ENCODE results near the gene HDDC3. TPM values are rescaled to one million over a fixed set of nuclear protein-coding genes. Genes with fewer than 3 reads are reported as not detected.

Gene HDDC3
- total and polyA plus RNA-seq, 9 of the 15 experiments (the other 6 are each of a cell fraction or from before 2014, with no cell fraction given): 14.9 to 55.8 (median 36.9) TPM

- TF ChIP-seq, protein P1, sequence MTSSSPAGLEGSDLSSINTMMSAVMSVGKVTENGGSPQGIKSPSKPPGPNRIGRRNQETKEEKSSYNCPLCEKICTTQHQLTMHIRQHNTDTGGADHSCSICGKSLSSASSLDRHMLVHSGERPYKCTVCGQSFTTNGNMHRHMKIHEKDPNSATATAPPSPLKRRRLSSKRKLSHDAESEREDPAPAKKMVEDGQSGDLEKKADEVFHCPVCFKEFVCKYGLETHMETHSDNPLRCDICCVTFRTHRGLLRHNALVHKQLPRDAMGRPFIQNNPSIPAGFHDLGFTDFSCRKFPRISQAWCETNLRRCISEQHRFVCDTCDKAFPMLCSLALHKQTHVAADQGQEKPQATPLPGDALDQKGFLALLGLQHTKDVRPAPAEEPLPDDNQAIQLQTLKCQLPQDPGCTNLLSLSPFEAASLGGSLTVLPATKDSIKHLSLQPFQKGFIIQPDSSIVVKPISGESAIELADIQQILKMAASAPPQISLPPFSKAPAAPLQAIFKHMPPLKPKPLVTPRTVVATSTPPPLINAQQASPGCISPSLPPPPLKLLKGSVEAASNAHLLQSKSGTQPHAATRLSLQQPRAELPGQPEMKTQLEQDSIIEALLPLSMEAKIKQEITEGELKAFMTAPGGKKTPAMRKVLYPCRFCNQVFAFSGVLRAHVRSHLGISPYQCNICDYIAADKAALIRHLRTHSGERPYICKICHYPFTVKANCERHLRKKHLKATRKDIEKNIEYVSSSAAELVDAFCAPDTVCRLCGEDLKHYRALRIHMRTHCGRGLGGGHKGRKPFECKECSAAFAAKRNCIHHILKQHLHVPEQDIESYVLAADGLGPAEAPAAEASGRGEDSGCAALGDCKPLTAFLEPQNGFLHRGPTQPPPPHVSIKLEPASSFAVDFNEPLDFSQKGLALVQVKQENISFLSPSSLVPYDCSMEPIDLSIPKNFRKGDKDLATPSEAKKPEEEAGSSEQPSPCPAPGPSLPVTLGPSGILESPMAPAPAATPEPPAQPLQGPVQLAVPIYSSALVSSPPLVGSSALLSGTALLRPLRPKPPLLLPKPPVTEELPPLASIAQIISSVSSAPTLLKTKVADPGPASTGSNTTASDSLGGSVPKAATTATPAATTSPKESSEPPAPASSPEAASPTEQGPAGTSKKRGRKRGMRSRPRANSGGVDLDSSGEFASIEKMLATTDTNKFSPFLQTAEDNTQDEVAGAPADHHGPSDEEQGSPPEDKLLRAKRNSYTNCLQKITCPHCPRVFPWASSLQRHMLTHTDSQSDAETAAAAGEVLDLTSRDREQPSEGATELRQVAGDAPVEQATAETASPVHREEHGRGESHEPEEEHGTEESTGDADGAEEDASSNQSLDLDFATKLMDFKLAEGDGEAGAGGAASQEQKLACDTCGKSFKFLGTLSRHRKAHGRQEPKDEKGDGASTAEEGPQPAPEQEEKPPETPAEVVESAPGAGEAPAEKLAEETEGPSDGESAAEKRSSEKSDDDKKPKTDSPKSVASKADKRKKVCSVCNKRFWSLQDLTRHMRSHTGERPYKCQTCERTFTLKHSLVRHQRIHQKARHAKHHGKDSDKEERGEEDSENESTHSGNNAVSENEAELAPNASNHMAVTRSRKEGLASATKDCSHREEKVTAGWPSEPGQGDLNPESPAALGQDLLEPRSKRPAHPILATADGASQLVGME (CRISPR knock-in tag; IDR thresholded peaks at IDR 0.05): no peak
- TF ChIP-seq TEAD1 (CRISPR knock-in tag; IDR thresholded peaks at IDR 0.05) (peak in 1 of 2 experiments; percentile 93; a peak in 2 of 4 replicates), SREBF2 (CRISPR knock-in tag; IDR thresholded peaks at IDR 0.05) (no peak), PRDM10 (IDR thresholded peaks at IDR 0.05; ENCODE audit: partially characterized antibody) (peak; percentile 58), NUFIP1 (IDR thresholded peaks at IDR 0.05; ENCODE audit: partially characterized antibody) (no peak), GTF2E2 (tag; IDR thresholded peaks at IDR 0.05) (no peak; the same call in 1 of the 2 replicates), KDM2B (CRISPR knock-in tag; IDR thresholded peaks at IDR 0.05) (no peak), ZNF830 (CRISPR knock-in tag; IDR thresholded peaks at IDR 0.05) (no peak), ARID3B (CRISPR knock-in tag; IDR thresholded peaks at IDR 0.05; ENCODE audit: borderline replicate concordance) (no peak), POLR3A (IDR thresholded peaks at IDR 0.05; ENCODE audit: borderline replicate concordance, extremely low read depth, insufficient read depth, insufficient read length) (no peak), NCOA1 (IDR thresholded peaks at IDR 0.05; ENCODE audit: low read depth) (peak; percentile 96), ZNF785 (CRISPR knock-in tag; IDR thresholded peaks at IDR 0.05) (no peak), NBN (IDR thresholded peaks at IDR 0.05; ENCODE audit: low read depth) (peak; percentile 86), PRMT5 (CRISPR knock-in tag; IDR thresholded peaks at IDR 0.05) (no peak), ZNF282 (CRISPR knock-in tag; IDR thresholded peaks at IDR 0.05) (no peak)
- TF ChIP-seq, protein P2, sequence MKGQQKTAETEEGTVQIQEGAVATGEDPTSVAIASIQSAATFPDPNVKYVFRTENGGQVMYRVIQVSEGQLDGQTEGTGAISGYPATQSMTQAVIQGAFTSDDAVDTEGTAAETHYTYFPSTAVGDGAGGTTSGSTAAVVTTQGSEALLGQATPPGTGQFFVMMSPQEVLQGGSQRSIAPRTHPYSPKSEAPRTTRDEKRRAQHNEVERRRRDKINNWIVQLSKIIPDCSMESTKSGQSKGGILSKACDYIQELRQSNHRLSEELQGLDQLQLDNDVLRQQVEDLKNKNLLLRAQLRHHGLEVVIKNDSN (CRISPR knock-in tag; IDR thresholded peaks at IDR 0.05): peak; percentile 76
Measured at GRCh38 chr15:90901175-90902039, 30.9 kb downstream of the HDDC3 start (continued).
